SU-DHL-6 (cell line): ENCODE measurements around the gene CD209.

Experiments used
- CTCF ChIP-seq: fragments of 200-600 bp; sonication (generic); IDR thresholded peaks from one replicate; pipeline ENCODE4 v1.5.1; 2017; ENCODE audit warnings: antibody characterized with exemption, mild to moderate bottlenecking, low read length, moderate library complexity; ENCODE audit not compliant: insufficient read depth, poor library complexity, severe bottlenecking
- EZH2phosphoT487 ChIP-seq: fragments of 200-600 bp; sonication (generic), shearing (Covaris generic); conservative IDR thresholded peaks from 2 replicates; pipeline ENCODE4 v1.6.1; 2018; ENCODE audit warnings: mild to moderate bottlenecking, antibody characterized with exemption, low read length, moderate library complexity, mixed read lengths

- TF ChIP-seq CTCF, result no peak
- TF ChIP-seq EZH2phosphoT487, result no peak
These were observed 3.9 kb downstream of the CD209 start for GRCh38 chr19:7743425-7743841.
